Kidney glomerular epithelial cell (primary cell): ENCODE measurements around the gene ZNF226.
A peak's percentile ranks its signal among the peaks of the same experiment; 100 is the strongest.
"Not testable (repeated sequence)": the region's sequence is repeated elsewhere in the genome, so short reads cannot be mapped to it uniquely, and the experiment has no call there.

Experiments used
- DNase-seq: peaks from one replicate; lab custom pipeline; 2025; lab: John Stamatoyannopoulos, UW

The ZNF226 gene

DNA sequence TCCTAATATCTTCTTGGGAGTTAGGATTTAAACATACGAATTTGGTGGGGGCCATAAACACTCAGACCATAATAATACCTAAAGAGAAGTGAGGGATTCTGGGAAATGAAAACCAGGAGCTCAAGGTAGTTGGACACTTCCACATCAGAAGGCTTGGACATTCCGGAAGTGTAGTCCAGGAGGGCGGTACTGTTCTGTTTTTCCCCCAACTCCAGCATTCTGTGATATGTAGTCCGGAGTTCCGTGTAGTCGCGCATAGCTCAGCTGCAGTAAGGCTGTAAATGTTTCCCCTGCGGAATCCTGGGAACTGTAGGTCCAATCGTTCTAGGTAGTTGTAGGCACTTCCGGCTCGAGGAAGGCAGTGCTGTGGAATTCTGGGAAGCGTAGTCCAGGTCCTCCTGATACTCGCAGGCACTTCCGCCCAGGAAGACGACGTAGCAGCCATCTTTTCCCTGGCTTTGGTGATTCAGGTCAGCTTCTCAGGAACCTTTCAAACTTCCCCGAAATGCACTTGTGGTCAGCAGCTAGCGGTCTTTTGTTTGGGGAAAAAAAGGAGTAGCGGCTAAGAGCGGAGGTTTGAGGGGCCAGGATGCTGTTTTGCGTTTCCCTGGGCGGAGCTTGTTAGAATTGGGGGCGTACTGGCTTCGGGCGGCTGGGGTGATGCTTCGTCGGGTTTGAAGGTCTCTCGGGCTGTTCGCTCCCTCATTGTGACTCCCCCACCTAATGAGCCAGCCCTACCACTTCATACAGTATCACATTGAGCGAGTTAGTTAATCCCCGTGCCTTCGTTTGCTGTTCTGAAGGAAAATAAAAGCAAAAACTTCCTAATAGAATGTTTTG, at the start of gene ZNF226:
TSS of gene ZNF226 (plus strand) at position 428 of the 840 bp plus-strand sequence. CDS start 4,981 bp downstream, outside the sequence.
- DNase-seq = peak; percentile 100

DNA sequence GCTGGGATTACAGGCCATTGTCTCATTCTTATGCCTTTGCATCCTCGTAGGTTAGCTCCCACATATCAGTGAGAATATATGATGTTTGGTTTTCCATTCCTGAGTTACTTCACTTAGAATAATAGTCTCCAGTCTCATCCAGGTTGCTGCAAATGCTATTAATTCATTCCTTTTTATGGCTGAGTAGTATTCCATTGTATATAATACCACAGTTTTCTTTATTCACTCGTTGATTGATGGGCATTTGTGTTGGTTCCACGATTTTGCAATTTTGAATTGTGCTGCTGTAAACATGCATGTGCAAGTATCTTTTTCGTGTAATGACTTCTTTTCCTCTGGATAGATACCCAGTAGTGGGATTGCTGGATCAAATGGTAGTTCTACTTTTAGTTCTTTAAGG, 43.7 kb upstream of the ZNF226 start:
- DNase-seq = not testable (repeated sequence)

DNA sequence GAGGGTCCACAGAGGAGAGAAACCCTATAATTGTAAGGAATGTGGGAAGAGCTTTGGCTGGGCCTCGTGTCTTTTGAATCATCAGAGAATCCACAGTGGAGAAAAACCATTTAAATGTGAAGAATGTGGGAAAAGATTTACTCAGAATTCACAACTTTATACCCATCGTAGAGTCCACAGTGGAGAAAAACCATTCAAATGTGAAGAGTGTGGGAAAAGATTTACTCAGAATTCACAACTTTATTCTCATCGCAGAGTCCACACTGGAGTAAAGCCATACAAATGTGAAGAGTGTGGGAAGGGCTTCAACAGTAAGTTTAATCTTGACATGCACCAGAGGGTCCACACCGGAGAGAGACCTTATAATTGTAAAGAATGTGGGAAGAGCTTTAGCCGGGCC, 32.9 kb upstream of the ZNF226 start:
- DNase-seq = no peak

DNA sequence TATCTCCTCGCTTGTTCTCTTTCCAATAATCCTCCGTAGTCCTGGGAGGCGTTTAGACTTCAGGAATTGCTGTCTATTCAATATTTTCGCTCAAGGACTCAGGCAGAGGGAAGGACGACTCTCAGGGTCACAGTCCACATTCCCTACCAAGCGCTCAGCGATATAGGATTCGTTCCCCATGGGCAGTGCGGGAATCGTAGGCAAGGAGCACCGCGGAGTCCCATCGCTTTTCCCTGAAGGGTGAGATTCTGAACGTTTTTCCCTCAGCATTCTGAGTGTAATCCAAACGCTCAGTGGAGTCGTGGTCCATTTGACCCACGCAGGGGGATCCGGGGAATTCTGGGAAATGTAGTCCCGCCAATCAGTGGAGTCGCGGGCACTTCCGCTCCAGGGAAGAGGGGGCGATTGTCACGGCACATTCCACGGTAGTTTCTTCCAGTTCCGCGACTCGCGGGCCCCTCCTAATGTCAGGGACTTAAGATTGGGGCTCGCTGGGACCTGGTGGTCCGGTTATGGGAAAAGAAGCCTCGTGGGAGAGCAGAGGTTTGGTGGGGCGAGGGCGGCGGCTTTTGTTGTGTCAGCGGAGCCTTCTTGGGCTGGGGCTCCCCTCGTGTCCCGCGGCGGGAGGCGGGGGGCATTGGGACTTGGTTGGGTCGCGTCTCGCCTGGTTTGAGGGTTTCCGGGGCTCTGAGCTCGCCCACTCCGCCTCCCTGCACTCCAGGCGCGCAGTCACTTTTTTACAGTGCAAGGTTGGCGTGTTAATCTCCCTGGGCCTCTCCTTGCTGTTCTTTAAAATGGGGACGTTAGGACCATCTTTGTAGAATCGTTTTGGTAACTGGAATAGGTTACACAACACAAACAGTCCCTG, 23.5 kb upstream of the ZNF226 start, which contains the start of gene ZNF234:
TSS of gene ZNF234 (plus strand) at position 364 of the 868 bp plus-strand sequence. CDS start 3,079 bp downstream, outside the sequence.
- peak; percentile 73 for DNase-seq

DNA sequence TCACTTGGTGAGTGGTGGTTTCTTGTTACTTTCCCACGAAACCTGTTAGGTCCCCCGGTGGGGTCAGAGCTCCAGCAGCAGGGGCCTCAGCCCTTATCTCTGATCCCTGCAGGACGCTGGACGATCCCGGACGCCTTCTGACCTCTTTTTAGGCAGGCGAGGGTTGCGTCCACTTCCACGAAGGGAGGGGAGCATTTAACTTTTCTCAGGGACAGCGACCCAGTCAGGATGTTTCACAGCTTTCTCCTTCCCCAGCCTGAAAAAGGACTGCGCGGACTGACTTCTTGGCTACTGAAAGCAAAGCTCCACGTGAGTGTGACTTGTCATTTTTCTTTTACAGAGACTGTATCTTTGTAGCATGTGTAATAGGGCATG, 22.9 kb upstream of the ZNF226 start:
- no peak for DNase-seq

DNA sequence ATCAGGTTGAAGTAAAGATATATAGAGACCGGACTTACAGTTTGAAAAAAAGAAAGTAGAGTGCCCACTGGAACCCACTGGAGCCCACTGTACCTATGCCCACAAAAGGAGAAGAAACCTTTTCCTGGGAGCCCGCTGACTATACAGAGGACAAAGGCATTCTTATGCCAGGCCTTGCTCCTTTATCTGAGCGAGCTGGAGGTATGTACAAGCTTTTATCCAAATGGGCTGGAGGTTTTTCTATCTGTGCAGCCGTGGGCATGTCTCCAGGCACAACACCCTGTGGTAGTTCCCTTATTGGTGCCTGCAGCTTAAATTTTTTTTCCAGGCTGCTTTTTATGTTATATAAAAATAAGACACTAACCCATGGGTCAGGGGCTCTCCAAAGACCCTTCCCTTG, 15.1 kb upstream of the ZNF226 start:
- DNase-seq = no peak

DNA sequence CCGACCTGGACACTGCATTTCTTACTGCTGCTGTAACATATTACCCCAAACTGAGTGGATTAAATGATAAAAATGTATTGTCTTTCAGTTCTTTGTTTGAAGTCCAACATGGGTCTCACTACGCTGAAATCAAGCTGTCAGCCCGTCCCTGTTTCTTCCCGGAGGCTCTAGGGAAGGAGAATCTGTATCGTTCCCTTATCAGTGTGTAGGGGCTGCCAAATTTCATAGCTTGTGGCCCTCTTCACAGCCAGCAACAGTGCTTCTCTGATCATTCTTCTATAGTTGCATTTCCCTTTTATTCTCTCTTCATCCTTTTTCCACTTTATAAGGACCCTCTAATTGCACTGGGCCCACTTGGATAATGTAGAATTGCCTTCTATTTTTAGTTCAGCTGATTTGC, 13.4 kb upstream of the ZNF226 start:
- DNase-seq = no peak

DNA sequence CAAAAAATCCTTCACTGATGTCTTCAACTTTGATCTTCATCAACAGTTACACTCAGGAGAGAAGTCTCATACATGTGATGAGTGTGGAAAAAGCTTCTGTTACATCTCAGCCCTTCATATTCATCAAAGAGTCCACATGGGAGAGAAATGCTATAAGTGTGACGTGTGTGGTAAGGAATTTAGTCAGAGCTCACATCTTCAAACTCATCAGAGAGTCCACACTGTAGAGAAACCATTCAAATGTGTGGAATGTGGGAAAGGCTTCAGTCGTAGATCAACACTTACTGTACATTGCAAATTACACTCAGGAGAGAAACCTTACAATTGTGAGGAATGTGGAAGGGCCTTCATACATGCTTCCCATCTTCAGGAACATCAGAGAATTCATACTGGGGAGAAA, 8.4 kb upstream of the ZNF226 start:
- DNase-seq = no peak

DNA sequence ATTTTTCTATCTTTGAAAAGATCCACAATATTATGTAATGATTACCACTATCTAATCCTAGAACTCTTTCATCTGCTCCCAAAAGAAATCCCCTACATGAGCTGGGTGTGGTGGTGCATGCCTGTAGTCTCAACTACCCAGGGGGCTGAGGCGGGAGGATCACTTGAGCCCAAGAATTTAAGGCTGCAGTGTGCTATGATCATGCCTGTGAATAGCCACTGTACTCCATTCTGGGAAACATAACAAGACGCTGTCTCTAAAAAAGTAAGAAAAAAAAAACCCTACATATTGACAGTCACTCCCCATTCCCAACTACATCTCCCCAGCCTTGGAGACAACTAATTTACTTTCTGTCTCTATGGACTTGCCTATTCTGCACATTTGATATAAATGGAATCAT, 1.1 kb upstream of the ZNF226 start:
- DNase-seq = no peak

DNA sequence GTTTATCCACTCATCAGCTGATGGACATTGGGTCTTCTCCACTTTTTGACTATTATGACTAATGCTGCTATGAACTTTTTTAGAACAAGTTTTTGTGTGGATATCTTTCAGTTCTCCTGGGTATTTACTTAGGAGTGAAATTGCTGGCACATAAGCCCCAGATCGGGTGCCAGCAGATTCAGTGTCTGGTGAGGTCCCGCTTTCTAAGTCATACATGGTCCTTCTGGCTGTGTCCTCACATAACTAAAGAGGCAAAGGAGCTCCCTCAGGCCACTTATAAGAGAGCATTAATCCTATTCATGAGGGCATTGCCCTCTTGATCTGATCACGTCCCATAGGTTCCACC, 600 bp upstream of the ZNF226 start:
- no peak for DNase-seq

DNA sequence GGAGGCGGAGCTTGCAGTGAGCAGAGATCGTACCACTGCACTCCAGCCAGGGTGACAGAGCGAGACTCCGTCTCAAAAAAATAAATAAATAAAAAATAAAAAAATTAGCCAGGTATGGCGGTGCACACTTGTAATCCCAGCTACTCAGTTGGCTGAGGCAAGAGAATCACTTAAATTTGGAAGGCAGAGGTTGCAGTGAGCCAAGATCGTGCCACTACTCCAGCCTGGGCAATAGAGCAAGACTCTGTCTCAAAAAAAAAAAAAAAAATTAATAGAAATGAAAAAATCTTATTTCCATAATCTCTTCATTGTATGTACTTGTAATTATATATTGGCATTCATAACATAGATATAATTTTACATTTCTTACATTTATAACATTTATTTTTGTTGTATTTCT, 5.8 kb downstream of the ZNF226 start:
- DNase-seq = not testable (repeated sequence)

DNA sequence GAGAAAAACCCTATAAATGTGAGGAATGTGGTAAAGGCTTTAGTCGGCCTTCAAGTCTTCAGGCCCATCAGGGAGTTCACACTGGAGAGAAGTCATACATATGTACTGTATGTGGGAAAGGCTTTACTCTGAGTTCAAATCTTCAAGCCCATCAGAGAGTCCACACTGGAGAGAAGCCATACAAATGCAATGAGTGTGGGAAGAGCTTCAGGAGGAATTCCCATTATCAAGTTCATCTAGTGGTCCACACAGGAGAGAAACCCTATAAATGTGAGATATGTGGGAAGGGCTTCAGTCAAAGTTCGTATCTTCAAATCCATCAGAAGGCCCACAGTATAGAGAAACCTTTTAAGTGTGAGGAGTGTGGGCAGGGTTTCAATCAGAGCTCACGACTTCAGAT, 11.7 kb downstream of the ZNF226 start:
- no peak for DNase-seq

DNA sequence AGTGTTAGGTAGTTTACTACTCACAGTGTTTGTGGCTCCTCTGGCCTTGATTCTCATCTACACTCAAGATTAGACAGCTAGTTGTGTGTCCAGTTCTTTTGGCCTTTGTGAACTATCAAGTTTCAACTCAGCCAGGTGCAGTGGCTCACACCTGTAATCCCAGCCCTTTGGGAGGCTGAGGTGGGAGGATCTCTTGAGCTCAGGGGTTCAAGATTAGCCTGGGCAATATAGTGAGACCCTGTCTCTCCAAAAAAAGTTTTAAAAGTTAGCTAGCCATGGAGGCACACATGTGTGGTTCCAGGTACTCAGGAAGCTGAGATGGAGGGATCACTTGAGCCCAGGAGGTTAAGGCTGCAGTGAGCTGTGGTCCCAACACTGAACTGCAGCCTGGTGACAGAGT, 16.1 kb downstream of the ZNF226 start:
- no peak for DNase-seq

DNA sequence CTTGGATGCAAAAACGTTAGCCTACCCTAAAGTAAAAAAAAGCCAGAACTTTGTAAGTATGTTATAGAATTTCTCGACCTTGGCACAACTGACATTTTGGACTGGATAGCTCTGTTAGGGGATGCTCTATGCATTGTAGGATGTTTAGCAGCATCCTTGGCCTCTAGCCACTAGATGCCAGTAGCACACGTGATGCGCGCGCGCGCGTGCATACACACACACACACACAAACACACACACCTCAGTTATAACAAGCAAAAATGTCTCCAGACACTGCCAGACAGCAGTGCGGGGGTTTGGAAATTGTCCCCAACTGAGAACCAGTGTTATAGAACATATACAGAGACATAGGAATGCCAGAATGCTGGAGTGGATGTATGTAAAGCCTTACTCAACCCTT, 17.2 kb downstream of the ZNF226 start:
- DNase-seq = no peak

DNA sequence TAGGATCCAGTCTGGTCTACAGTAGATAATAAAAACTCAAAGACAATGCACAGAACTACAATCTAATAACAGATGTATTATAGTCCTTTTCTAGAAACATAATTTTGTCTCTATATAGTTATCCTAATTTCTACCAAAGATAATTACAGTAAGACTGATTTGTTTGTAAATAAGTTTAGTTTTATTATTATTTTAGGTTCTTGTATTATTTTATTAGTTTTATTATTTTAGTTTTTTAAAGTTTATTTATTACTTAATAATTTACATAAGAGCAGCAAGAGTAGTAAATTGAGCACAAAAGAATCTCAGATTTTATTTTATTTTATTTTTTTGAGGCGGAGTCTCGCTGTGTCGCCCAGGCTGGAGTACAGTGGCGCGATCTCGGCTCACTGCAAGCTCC, 25.1 kb downstream of the ZNF226 start:
- no peak for DNase-seq

DNA sequence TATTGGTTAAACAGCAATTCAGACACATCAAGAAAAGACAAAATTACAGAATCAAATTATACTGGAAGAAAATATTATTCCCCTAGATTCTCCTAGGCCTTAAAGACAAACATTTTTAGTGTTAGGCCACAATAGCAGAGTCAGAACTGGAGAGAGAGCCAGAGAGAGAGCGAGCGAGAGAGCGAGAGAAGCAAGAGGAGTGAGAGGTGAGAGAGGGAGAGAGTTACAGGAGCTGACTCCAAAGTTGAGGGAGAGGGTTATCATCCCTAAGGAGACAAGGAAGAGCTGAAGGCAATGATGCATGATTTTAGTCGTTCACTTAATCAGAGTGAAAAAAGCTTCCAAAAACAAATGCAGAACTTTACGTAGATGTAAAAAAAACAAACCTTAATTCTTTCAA, 27.2 kb downstream of the ZNF226 start:
- no peak for DNase-seq

DNA sequence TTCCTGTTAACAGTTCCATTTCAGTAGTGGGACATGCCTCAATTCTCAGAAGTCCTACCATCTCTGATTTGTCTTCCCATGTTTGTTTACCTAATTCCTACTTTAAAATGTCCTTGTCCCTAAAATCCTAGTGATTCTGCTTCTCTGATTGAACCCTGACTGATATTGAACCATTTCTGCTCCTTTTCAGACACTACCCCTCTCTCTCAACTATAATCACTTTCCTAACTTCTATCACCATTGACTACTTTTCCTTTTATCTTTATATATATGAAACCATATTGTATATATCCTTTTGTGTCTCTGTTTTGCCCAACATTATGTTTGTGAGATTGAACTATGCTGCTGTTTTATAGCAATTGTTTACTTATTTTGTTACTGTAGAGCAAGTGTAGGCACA, 31.9 kb downstream of the ZNF226 start:
- no peak for DNase-seq

DNA sequence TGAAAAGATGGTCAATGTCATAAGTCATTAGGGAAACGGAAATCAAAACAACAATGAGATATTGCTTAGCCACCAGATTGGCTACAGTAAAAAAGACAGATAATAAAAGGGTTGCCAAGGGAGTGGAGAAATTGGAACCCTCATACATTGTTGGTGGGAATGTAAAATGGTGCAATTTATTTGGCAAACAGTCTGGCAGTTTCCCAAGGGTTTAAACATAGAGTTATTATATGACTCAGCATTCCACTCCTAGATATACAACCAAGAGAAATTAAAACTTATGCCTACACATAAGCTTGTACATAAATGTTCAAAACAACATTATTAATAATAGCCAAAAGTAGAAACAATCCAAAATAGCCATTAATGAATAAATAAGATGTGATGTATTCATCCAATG, 37.6 kb downstream of the ZNF226 start:
- no peak for DNase-seq

DNA sequence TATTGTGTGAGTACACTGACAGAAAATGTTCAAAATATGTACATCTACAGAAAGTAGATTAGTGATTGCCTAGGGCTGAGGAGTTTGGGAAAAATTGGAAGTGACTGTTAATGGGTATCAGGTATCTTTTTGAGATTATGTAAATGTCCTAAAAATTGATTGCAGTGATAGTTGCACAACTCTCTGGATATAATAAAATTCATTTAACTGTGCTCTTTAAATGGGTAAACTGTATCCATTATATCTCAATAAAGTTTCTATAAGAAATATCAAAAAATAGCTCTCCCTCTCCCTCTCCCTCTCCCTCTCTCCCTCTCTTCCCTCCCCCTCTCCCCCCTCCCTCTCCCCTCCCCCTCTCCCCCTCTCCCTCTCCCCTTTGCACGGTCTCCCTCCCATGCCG, 38.1 kb downstream of the ZNF226 start:
- DNase-seq = no peak

DNA sequence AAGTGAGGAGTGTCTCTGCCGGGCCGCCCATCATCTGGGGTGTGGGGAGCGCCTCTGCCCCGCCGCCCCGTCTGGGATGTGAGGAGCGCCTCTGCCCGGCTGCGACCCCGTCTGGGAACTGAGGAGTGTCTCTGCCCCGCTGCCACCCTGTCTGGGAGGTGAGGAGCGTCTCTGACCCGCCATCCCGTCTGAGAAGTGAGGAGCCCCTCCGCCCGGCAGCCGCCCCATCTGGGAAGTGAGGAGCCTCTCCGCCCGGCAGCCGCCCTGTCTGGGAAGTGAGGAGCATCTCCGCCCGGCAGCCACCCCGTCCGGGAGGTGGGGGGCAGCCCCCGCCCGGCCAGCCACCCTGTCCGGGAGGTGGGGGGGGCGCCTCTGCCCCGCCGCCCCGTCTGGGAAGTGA, 39.0 kb downstream of the ZNF226 start:
- DNase-seq = not testable (repeated sequence)

DNA sequence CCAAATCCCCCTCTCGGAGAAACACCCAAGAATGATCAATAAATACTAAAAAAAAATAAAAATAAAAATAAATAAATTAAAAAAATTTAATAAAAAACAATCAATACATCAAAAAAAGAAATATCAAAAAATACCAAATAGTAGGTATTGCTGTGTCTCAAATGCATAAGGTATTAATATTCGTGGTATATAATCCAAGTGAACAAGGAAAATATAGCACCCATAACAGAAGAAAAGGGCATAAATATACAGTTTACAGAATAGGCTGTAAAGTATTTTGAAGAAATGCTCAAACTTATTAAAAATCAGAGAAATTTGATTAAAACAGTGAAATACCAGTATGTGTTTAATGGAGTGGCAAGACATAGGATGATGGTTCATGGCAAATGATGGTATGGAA, 39.9 kb downstream of the ZNF226 start:
- no peak for DNase-seq

DNA sequence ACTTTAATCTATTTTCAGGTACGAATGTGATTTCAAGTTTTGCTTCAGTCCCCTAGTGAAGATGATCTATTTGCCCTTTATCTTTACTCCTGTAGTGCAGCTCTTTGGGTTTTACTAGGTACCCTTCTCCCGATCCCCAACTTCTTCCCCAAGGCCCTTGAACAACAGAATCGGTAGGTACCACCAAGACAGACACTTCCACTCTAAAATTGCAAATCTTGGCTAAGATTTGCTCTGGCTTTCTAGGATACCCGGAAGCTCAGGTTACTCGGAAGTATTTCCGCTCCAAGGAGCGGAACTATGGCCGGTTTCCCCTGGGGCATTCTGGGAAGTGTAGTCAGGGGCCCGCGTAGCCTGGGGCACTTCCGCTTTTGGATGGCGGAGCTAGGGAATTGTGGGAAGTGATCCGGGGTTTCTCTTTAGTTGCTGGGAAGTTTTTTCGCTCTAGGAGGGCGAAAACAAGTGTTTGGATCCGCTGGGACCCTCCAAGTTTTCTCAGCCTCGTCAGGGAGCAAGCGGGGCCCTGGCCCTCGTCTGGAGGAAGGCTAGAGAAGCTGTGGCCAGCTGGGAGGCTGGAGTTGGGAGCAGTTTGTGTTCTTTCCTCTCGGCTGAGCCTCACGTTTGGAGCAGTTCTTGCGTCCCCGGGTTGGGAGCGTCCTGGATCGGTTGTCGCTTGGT, 42.4 kb downstream of the ZNF226 start:
- DNase-seq = peak; percentile 89
